EL (cell line): ENCODE measurements around the gene FANCI.

Experiments
- DNase-seq: peaks from one replicate; pipeline ENCODE4 v3.0.0-alpha.2; 2016

FANCI gene

GRCh38 chr15:89243691-89244573 is at the start of gene FANCI:
TSS of gene FANCI (plus strand) at chr15:89243979. CDS start at chr15:89247648, 3,669 bp downstream.
- peak; percentile 93 for DNase-seq

- DNase-seq = no peak
Observed at GRCh38 chr15:89194608-89195007, 49.2 kb upstream of the FANCI start.

GRCh38 chr15:89195836-89196235 is 47.9 kb upstream of the FANCI start:
- peak; percentile 72 for DNase-seq

GRCh38 chr15:89196241-89196640 is 47.5 kb upstream of the FANCI start:
- DNase-seq = no peak

GRCh38 chr15:89196994-89197393 is 46.8 kb upstream of the FANCI start:
- no peak for DNase-seq

- DNase-seq = no peak
Observed at GRCh38 chr15:89197503-89197971, 46.2 kb upstream of the FANCI start.

GRCh38 chr15:89198196-89198595 is 45.6 kb upstream of the FANCI start:
- DNase-seq = no peak

GRCh38 chr15:89198934-89199333 is 44.8 kb upstream of the FANCI start:
- no peak for DNase-seq

- no peak for DNase-seq
Observed at GRCh38 chr15:89199746-89200145, 44.0 kb upstream of the FANCI start.

- DNase-seq = no peak
Observed at GRCh38 chr15:89200182-89200581, 43.6 kb upstream of the FANCI start.

GRCh38 chr15:89201465-89202005 is 42.2 kb upstream of the FANCI start:
- DNase-seq = no peak

- DNase-seq = no peak
Observed at GRCh38 chr15:89203705-89204273, 40.0 kb upstream of the FANCI start.

GRCh38 chr15:89205991-89206585 is 37.7 kb upstream of the FANCI start:
- DNase-seq = no peak

GRCh38 chr15:89206908-89207331 is 36.9 kb upstream of the FANCI start:
- DNase-seq = peak; percentile 69

GRCh38 chr15:89208256-89208655 is 35.5 kb upstream of the FANCI start:
- no peak for DNase-seq

- DNase-seq = no peak
Observed at GRCh38 chr15:89209057-89209456, 34.7 kb upstream of the FANCI start.

GRCh38 chr15:89211678-89212170 is 32.1 kb upstream of the FANCI start:
- no peak for DNase-seq

- no peak for DNase-seq
Observed at GRCh38 chr15:89215627-89216026, 28.2 kb upstream of the FANCI start.

GRCh38 chr15:89217031-89217430 is 26.7 kb upstream of the FANCI start:
- DNase-seq = no peak

GRCh38 chr15:89217686-89218376 is 25.9 kb upstream of the FANCI start:
- no peak for DNase-seq

- no peak for DNase-seq
Observed at GRCh38 chr15:89218531-89218930, 25.2 kb upstream of the FANCI start.

- no peak for DNase-seq
Observed at GRCh38 chr15:89221543-89221942, 22.2 kb upstream of the FANCI start, which contains the start of gene RLBP1. TSS of gene RLBP1 (minus strand) at chr15:89221579. CDS start at chr15:89218975, 2,604 bp downstream.

- DNase-seq = no peak
Observed at GRCh38 chr15:89225588-89225987, 18.2 kb upstream of the FANCI start.
